HG02884 (cell line): ENCODE data around the gene VPS26A.

ENCODE experiments used
- ATAC-seq: cut with Tn5 transposase; IDR thresholded peaks from one replicate; pipeline ENCODE4 v1.9.1; 2021; ENCODE audit warnings: mild to moderate bottlenecking, moderate library complexity; ENCODE audit not compliant: unreplicated experiment

Gene VPS26A

GRCh38 chr10:69218831-69219230 is 94.9 kb downstream of the VPS26A start:
- no peak for ATAC-seq

- no peak for ATAC-seq
Measured at GRCh38 chr10:69220041-69220451, 96.1 kb downstream of the VPS26A start, which contains the start of gene HKDC1. HKDC1 (plus strand) TSS chr10:69220332; CDS start chr10:69220436, 104 bp downstream.

GRCh38 chr10:69220507-69220906 is 96.5 kb downstream of the VPS26A start:
- no peak for ATAC-seq
